Adrenal gland (tissue), 12 donors: Measurements from ENCODE around the gene PDXP. TPM values are rescaled to one million over a fixed set of nuclear protein-coding genes. Genes with fewer than 3 reads are reported as not detected.

Source experiments
- DNase-seq, 7 donors: peaks; one replicate each; pipeline ENCODE4 v3.0.0-alpha.2; 2019 to 2020
- H3K27ac ChIP-seq, 5 donors: fragments of 200-600 bp; sonication (generic) in 4 of 5; 1 replicate in 3 of 5; 2 replicates in 2 of 5; pipeline versions ENCODE4 v1.5.1 to v1.8.0; 2016 to 2020; ENCODE audit warnings: mild to moderate bottlenecking in 1 of 5
- H3K27me3 ChIP-seq: fragments of 200-600 bp; 2 replicates; pipeline ENCODE4 v1.8.0; 2021
- H3K36me3 ChIP-seq, 2 donors: fragments of 200-600 bp; replicated peaks in 1 of 2; 1 replicate in 1 of 2; 2 replicates in 1 of 2; pipeline versions ENCODE4 v1.5.1 to v1.8.0; 2018 to 2022
- H3K4me1 ChIP-seq, 2 donors: fragments of 200-600 bp; replicated peaks in 1 of 2; 1 replicate in 1 of 2; 2 replicates in 1 of 2; pipeline versions ENCODE4 v1.5.1 to v1.8.0; 2018 to 2021
- H3K4me3 ChIP-seq, 4 donors: fragments of 200-600 bp; sonication (generic) in 3 of 4; one replicate each; pipeline ENCODE4 v1.5.1; 2016 to 2018
- H3K9me3 ChIP-seq, 3 donors: fragments of 200-600 bp; sonication (generic) in 1 of 3; replicated peaks in 1 of 3; 1 replicate in 2 of 3; 2 replicates in 1 of 3; pipeline versions ENCODE4 v1.5.1 to v1.8.0; 2016 to 2021
- CTCF ChIP-seq, 6 experiments: fragments of 450-650 bp in 4 of 6; fragments of 200-600 bp in 2 of 6; sonication (generic) in 1 of 6; IDR thresholded peaks; 1 replicate in 5 of 6; 2 replicates in 1 of 6; pipeline versions ENCODE4 v1.5.1 to v1.8.0; 2016 to 2021; ENCODE audit warnings: antibody characterized with exemption in 6 of 6, mild to moderate bottlenecking in 2 of 6, moderate library complexity in 1 of 6
- POLR2A ChIP-seq, 2 donors: fragments of 450-650 bp; IDR thresholded peaks; one replicate each; pipeline ENCODE4 v1.6.1; 2017; ENCODE audit warnings: antibody characterized with exemption in 2 of 2, mild to moderate bottlenecking in 2 of 2, moderate library complexity in 1 of 2
- WGBS, 4 donors: extraction: QIAGEN DNeasy Blood & Tissue Kit in 2 of 4; methylation state at CpG; one replicate each; pipeline versions ENCODE4 v1.1.5 to v1.1.7; 2013 to 2017; 5-methylcytosine and 5-hydroxymethylcytosine counted together
- intact Hi-C, 2 donors: fragments of 100-400 bp; cut with DNase I; formaldehyde crosslinking; loops; one replicate each; pipeline versions ENCODE4 v1.14.1 to v1.15.0; 2022 to 2023
- polyA plus RNA-seq, 3 donors: library from polyadenylated mRNA; stranded (reverse); fragments of 200-250 nt in 2 of 3; fragments of 350-450 nt in 1 of 3; fragmentation: Illumina TruSeq in 1 of 3; extraction: RNeasy Lipid Tissue Mini Kit (QIAGEN cat#74804) in 1 of 3; gene quantifications; one replicate each; pipeline ENCODE4 v1.2.3, GENCODE V29; 2013 to 2014
- small RNA-seq, 2 donors: library from RNA; depleted of rRNA; stranded (forward); fragments of <200 nt; gene quantifications; one replicate each; pipeline ENCODE3, GENCODE V24; 2016
- total RNA-seq, 9 donors: library from RNA; depleted of rRNA in 4 of 9; stranded (reverse); fragments of >200 nt in 4 of 9; fragments of 120-200 nt in 1 of 9; fragmentation: NEBNext Ultra II Directional in 1 of 9; extraction: Animal tissue kit (Norgen Biotek cat#: 25700) in 1 of 9; gene quantifications; one replicate each; pipeline versions ENCODE4 v1.1.0 to v1.2.4, GENCODE V29; 2013 to 2023
- donor health status: healthy with polysubstance abuse.
- donor health status: Bipolar disorder and iron deficiency.
- donor health status: DM: yes; HTN: yes; CAD: no.
- donor health status: DM: no; HTN: no; CAD: no.
- donor health status: DM: no; HTN: no; CAD: no.
- donor health status: DM: yes; HTN: yes; CAD: no.

The PDXP gene
- total and polyA plus RNA-seq, 12 donors: 10.0 to 49.7 (median 20.2) TPM

GRCh38 chr22:37713761-37714160 lies 55.2 kb downstream of the PDXP start:
- H3K4me1 ChIP-seq: no peaks in the 10 kb centered on the region
- TF ChIP-seq CTCF (IDR thresholded peaks at IDR 0.05): no peak
- TF ChIP-seq POLR2A (IDR thresholded peaks at IDR 0.05): no peak
- H3K27me3 ChIP-seq: no peaks in the 10 kb centered on the region
- no peak overlapping the region for H3K4me3 ChIP-seq
- H3K27ac ChIP-seq: no peak overlapping the region
- H3K9me3 ChIP-seq: no peaks in the 10 kb centered on the region
- 91 to 96% (median 92%) methylated on average over 5 to 7 of the region's 7 CpGs for WGBS, 4 donors
- no peaks in the 10 kb centered on the region for H3K36me3 ChIP-seq
- DNase-seq: no peak
- intact Hi-C loops: no loop called here

- Histone ChIP-seq H3K9me3 (no peaks in the 10 kb centered on the region), H3K4me1 (no peaks in the 10 kb centered on the region), H3K4me3 (no peak overlapping the region), H3K27me3 (no peaks in the 10 kb centered on the region), H3K27ac (no peak overlapping the region), H3K36me3 (no peaks in the 10 kb centered on the region)
- TF ChIP-seq CTCF (IDR thresholded peaks at IDR 0.05) (no peak), POLR2A (IDR thresholded peaks at IDR 0.05) (no peak)
- no peak for DNase-seq
- 80 to 90% (median 85%) methylated on average over 2 of the region's 2 CpGs for WGBS, 4 donors
- intact Hi-C loops: no loop called here
Measured at GRCh38 chr22:37714634-37715033, 56.1 kb downstream of the PDXP start.

GRCh38 chr22:37715760-37716159 lies 57.2 kb downstream of the PDXP start:
- no peaks in the 10 kb centered on the region for H3K4me1 ChIP-seq
- H3K27me3 ChIP-seq: no peaks in the 10 kb centered on the region
- H3K9me3 ChIP-seq: no peaks in the 10 kb centered on the region
- intact Hi-C loops: no loop called here
- no peak overlapping the region for H3K27ac ChIP-seq
- H3K4me3 ChIP-seq: no peak overlapping the region
- no peak for TF ChIP-seq POLR2A (IDR thresholded peaks at IDR 0.05)
- no peak for TF ChIP-seq CTCF (IDR thresholded peaks at IDR 0.05)
- WGBS, 4 donors: 84 to 96% (median 94%) methylated on average over 7 of the region's 7 CpGs
- no peak for DNase-seq
- no peaks in the 10 kb centered on the region for H3K36me3 ChIP-seq

Small RNA genes within 50 kb of the gene (small RNA-seq; reads per million reads assigned to genes)
- gene RN7SL385P: 0 reads per million in 2 donors

Other genes with a start within 250 kb of the PDXP start
- 1 to 10 TPM in 1 of 9 donors, under 1 TPM in 6, not detected in 2; 0.04 to 2.3 (median 0.11) TPM for gene ELFN2, start 231.2 kb upstream of the PDXP start, total RNA-seq
- 1 to 10 TPM in 1 of 3 donors, under 1 TPM in 2; 0.30 to 3.3 (median 0.77) TPM for gene ELFN2, start 231.2 kb upstream of the PDXP start, polyA plus RNA-seq
- 10 to 100 TPM in 8 of 9 donors, 1 to 10 TPM in 1; 4.0 to 27.6 (median 22.3) TPM for gene MFNG, start 172.3 kb upstream of the PDXP start, total RNA-seq
- 10 to 100 TPM in 1 of 3 donors, 1 to 10 TPM in 2; 4.3 to 11.5 (median 7.8) TPM for gene MFNG, start 172.3 kb upstream of the PDXP start, polyA plus RNA-seq
- 10 to 100 TPM in 8 of 9 donors, 1 to 10 TPM in 1; 3.3 to 34.2 (median 20.5) TPM for gene CARD10, start 139.3 kb upstream of the PDXP start, total RNA-seq
- gene CARD10, start 139.3 kb upstream of the PDXP start, polyA plus RNA-seq: 10 to 100 TPM in 2 of 3 donors, 1 to 10 TPM in 1; 4.7 to 24.4 (median 17.4) TPM
- 100 to 1,000 TPM in 5 of 9 donors, 10 to 100 TPM in 3, 1 to 10 TPM in 1; 9.2 to 159 (median 116) TPM for gene CDC42EP1, start 98.2 kb upstream of the PDXP start, total RNA-seq
- gene CDC42EP1, start 98.2 kb upstream of the PDXP start, polyA plus RNA-seq: 10 to 100 TPM; 19.7 to 65.1 (median 39.5) TPM
- gene LGALS2, start 78.6 kb upstream of the PDXP start, total RNA-seq: under 1 TPM in 2 of 9 donors, not detected in 7; 0.22 to 0.42 TPM
- gene LGALS2, start 78.6 kb upstream of the PDXP start, polyA plus RNA-seq: 1 to 10 TPM in 1 of 3 donors, under 1 TPM in 2; 0.42 to 1.4 (median 0.47) TPM
- gene GGA1, start 49.9 kb upstream of the PDXP start, total RNA-seq: 10 to 100 TPM; 30.6 to 93.3 (median 61.4) TPM
- 100 to 1,000 TPM in 2 of 3 donors, 10 to 100 TPM in 1; 42.4 to 160 (median 107) TPM for gene GGA1, start 49.9 kb upstream of the PDXP start, polyA plus RNA-seq
- gene SH3BP1, start 19.1 kb upstream of the PDXP start, total RNA-seq: 10 to 100 TPM in 5 of 9 donors, 1 to 10 TPM in 4; 5.5 to 18.7 (median 10.5) TPM
- 10 to 100 TPM in 1 of 3 donors, 1 to 10 TPM in 2; 2.4 to 27.3 (median 9.8) TPM for gene SH3BP1, start 19.1 kb upstream of the PDXP start, polyA plus RNA-seq
- gene LGALS1, start 16.9 kb downstream of the PDXP start, total RNA-seq: 1,000 to 10,000 TPM in 3 of 9 donors, 100 to 1,000 TPM in 6; 190 to 2,904 (median 905) TPM
- 1,000 to 10,000 TPM in 2 of 3 donors, 100 to 1,000 TPM in 1; 588 to 4,628 (median 4,577) TPM for gene LGALS1, start 16.9 kb downstream of the PDXP start, polyA plus RNA-seq
- 10 to 100 TPM; 23.2 to 51.1 (median 38.4) TPM for gene NOL12, start 27.6 kb downstream of the PDXP start, total RNA-seq
- 10 to 100 TPM; 26.7 to 90.7 (median 73.8) TPM for gene NOL12, start 27.6 kb downstream of the PDXP start, polyA plus RNA-seq
- gene TRIOBP, start 38.3 kb downstream of the PDXP start, total RNA-seq: 100 to 1,000 TPM in 6 of 9 donors, 10 to 100 TPM in 3; 42.8 to 146 (median 105) TPM
- 10 to 100 TPM; 24.6 to 43.1 (median 29.6) TPM for gene TRIOBP, start 38.3 kb downstream of the PDXP start, polyA plus RNA-seq
- 10 to 100 TPM; 20.5 to 87.9 (median 33.1) TPM for gene GCAT, start 149.2 kb downstream of the PDXP start, total RNA-seq
- gene GCAT, start 149.2 kb downstream of the PDXP start, polyA plus RNA-seq: 10 to 100 TPM; 18.2 to 37.2 (median 37.1) TPM
- gene GALR3, start 164.7 kb downstream of the PDXP start, total RNA-seq: under 1 TPM in 2 of 9 donors, not detected in 7; 0.19 to 0.33 TPM
- not detected for gene GALR3, start 164.7 kb downstream of the PDXP start, polyA plus RNA-seq
- 100 to 1,000 TPM in 1 of 9 donors, 10 to 100 TPM in 8; 24.0 to 114 (median 36.1) TPM for gene ANKRD54, start 185.6 kb downstream of the PDXP start, total RNA-seq
- 10 to 100 TPM; 32.9 to 44.1 (median 40.6) TPM for gene ANKRD54, start 185.6 kb downstream of the PDXP start, polyA plus RNA-seq
- gene EIF3L, start 190.7 kb downstream of the PDXP start, total RNA-seq: 100 to 1,000 TPM; 188 to 642 (median 414) TPM
- 100 to 1,000 TPM; 210 to 425 (median 291) TPM for gene EIF3L, start 190.7 kb downstream of the PDXP start, polyA plus RNA-seq
- 10 to 100 TPM in 8 of 9 donors, 1 to 10 TPM in 1; 6.3 to 25.2 (median 17.3) TPM for gene MICALL1, start 247.6 kb downstream of the PDXP start, total RNA-seq
- gene MICALL1, start 247.6 kb downstream of the PDXP start, polyA plus RNA-seq: 10 to 100 TPM in 1 of 3 donors, 1 to 10 TPM in 2; 5.7 to 14.0 (median 6.6) TPM